SU-DHL-6 (cell line): ENCODE data around the gene PTPRN2.

Experiments used
- CTCF ChIP-seq: fragments of 200-600 bp; sonication (generic); IDR thresholded peaks from one replicate; pipeline ENCODE4 v1.5.1; 2017; ENCODE audit warnings: antibody characterized with exemption, mild to moderate bottlenecking, low read length, moderate library complexity; ENCODE audit not compliant: insufficient read depth, poor library complexity, severe bottlenecking
- EZH2phosphoT487 ChIP-seq: fragments of 200-600 bp; sonication (generic), shearing (Covaris generic); conservative IDR thresholded peaks from 2 replicates; pipeline ENCODE4 v1.6.1; 2018; ENCODE audit warnings: mild to moderate bottlenecking, antibody characterized with exemption, low read length, moderate library complexity, mixed read lengths

GRCh38 chr7:157515342-157516041 lies 1072.1 kb downstream of the PTPRN2 start:
- TF ChIP-seq CTCF (no peak), EZH2phosphoT487 (no peak)
